UCSD-AML1 (cell line): ENCODE data around the gene CCDC175.

Experiments used
- DNase-seq: peaks from one replicate; lab custom pipeline; 2025; ENCODE audit not compliant: unreplicated experiment; lab: John Stamatoyannopoulos, UW

The CCDC175 gene

GRCh38 chr14:59576332-59577294 lies at the start of gene CCDC175:
CCDC175 (minus strand) TSS chr14:59576812; CDS start chr14:59576775, 37 bp downstream.
- peak; percentile 94 for DNase-seq

GRCh38 chr14:59622631-59623030 lies 46.0 kb upstream of the CCDC175 start:
- DNase-seq, result no peak

GRCh38 chr14:59619061-59619460 lies 42.4 kb upstream of the CCDC175 start:
- no peak for DNase-seq

GRCh38 chr14:59601056-59601455 lies 24.4 kb upstream of the CCDC175 start:
- no peak for DNase-seq

- DNase-seq, result no peak
Measured at GRCh38 chr14:59600211-59600945, 23.8 kb upstream of the CCDC175 start.

- no peak for DNase-seq
Measured at GRCh38 chr14:59595071-59595470, 18.5 kb upstream of the CCDC175 start.

GRCh38 chr14:59591641-59592370 lies 15.2 kb upstream of the CCDC175 start:
- DNase-seq, result no peak

- no peak for DNase-seq
Measured at GRCh38 chr14:59588101-59588500, 11.5 kb upstream of the CCDC175 start.

GRCh38 chr14:59585891-59586554 lies 9.4 kb upstream of the CCDC175 start:
- DNase-seq, result no peak

GRCh38 chr14:59583755-59584154 lies 7.1 kb upstream of the CCDC175 start:
- DNase-seq, result peak; percentile 28

- peak; percentile 24 for DNase-seq
Measured at GRCh38 chr14:59582845-59583509, 6.4 kb upstream of the CCDC175 start.

- DNase-seq, result no peak
Measured at GRCh38 chr14:59582161-59582560, 5.5 kb upstream of the CCDC175 start.

GRCh38 chr14:59580911-59581310 lies 4.3 kb upstream of the CCDC175 start:
- DNase-seq, result no peak

GRCh38 chr14:59570122-59570521 lies 6.5 kb downstream of the CCDC175 start:
- DNase-seq, result peak; percentile 37

GRCh38 chr14:59566725-59567124 lies 9.9 kb downstream of the CCDC175 start:
- DNase-seq, result no peak

- DNase-seq, result no peak
Measured at GRCh38 chr14:59566296-59566695, 10.3 kb downstream of the CCDC175 start.

GRCh38 chr14:59565087-59565486 lies 11.5 kb downstream of the CCDC175 start:
- DNase-seq, result no peak

- DNase-seq, result peak; percentile 24
Measured at GRCh38 chr14:59564366-59564765, 12.2 kb downstream of the CCDC175 start.

GRCh38 chr14:59547310-59547709 lies 29.3 kb downstream of the CCDC175 start:
- DNase-seq, result no peak

GRCh38 chr14:59543873-59544272 lies 32.7 kb downstream of the CCDC175 start:
- DNase-seq, result no peak
